ENCODE results near the gene TBC1D22A. TPM values are rescaled to one million over a fixed set of nuclear protein-coding genes. Genes with fewer than 3 reads are reported as not detected.

The TBC1D22A gene
- total RNA-seq, 1 experiment from 2014 or later: 7.2 TPM

- no peak for DNase-seq (ENCODE audit: low read depth)
Observed at GRCh38 chr22:47188261-47189055, 426.0 kb downstream of the TBC1D22A start.

- DNase-seq (ENCODE audit: low read depth): no peak
Observed at GRCh38 chr22:47189056-47189916, 426.8 kb downstream of the TBC1D22A start.

GRCh38 chr22:47190276-47190956 lies 428.0 kb downstream of the TBC1D22A start:
- DNase-seq (ENCODE audit: low read depth): no peak

GRCh38 chr22:47190957-47191670 lies 428.7 kb downstream of the TBC1D22A start:
- DNase-seq (ENCODE audit: low read depth): no peak

GRCh38 chr22:47191671-47192650 lies 429.5 kb downstream of the TBC1D22A start:
- DNase-seq (ENCODE audit: low read depth): no peak

- no peak for DNase-seq (ENCODE audit: low read depth)
Observed at GRCh38 chr22:47192651-47193437, 430.4 kb downstream of the TBC1D22A start.

GRCh38 chr22:47193606-47194329 lies 431.3 kb downstream of the TBC1D22A start:
- no peak for DNase-seq (ENCODE audit: low read depth)

GRCh38 chr22:47194476-47195155 lies 432.2 kb downstream of the TBC1D22A start:
- no peak for DNase-seq (ENCODE audit: low read depth)

GRCh38 chr22:47195156-47195483 lies 432.7 kb downstream of the TBC1D22A start:
- DNase-seq (ENCODE audit: low read depth): no peak

- peak; percentile 9 for DNase-seq (ENCODE audit: low read depth)
Observed at GRCh38 chr22:47195484-47196165, 433.2 kb downstream of the TBC1D22A start.

GRCh38 chr22:47196166-47196849 lies 433.9 kb downstream of the TBC1D22A start:
- DNase-seq (ENCODE audit: low read depth): no peak

- DNase-seq (ENCODE audit: low read depth): no peak
Observed at GRCh38 chr22:47196881-47197772, 434.7 kb downstream of the TBC1D22A start.

GRCh38 chr22:47197773-47198500 lies 435.5 kb downstream of the TBC1D22A start:
- DNase-seq (ENCODE audit: low read depth): no peak

GRCh38 chr22:47198801-47199251 lies 436.4 kb downstream of the TBC1D22A start:
- no peak for DNase-seq (ENCODE audit: low read depth)

GRCh38 chr22:47199261-47199978 lies 437.0 kb downstream of the TBC1D22A start:
- DNase-seq (ENCODE audit: low read depth): no peak

All from RPMI7951 (cell line).